ENCODE data around the gene MICAL2.

The MICAL2 gene

DNA sequence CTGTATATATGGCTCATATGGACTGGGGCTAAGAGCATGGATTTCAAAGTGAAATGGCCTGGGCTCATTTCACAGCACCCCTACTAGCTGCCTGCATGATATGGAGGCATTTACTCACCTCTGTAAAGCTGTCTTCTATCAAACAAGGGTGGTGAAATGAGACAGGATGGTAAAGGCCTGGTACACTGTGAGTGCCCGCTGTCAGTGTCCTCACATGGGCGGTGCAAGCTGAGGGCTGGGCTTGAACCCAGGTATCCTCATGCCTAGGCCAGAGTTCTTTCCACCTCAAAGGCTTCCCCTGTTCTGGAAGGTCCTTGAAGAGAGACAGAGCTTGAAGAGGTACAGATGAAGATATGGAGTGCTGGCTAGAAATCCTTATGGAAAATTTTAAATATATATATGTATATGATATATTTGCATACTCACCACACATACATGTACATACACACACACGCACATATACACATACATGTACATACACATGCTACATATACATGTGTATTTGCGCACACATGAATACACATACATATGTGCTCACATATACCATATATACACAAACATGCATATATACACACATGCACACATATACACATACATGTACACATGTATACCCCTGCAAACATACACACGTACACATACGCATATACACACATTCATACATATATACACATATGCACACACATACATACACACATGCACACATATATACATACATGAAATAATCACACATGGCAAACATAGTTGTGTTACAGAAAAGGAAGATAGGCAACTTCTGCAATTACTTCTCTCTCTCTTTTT, 44.7 kb downstream of the MICAL2 start:
- no peak for ATAC-seq
- no peak for TF ChIP-seq RARB (CRISPR knock-in tag; IDR thresholded peaks at IDR 0.05)
- TF ChIP-seq ZC3H10 (CRISPR knock-in tag; IDR thresholded peaks at IDR 0.05), result no peak
- no peak for TF ChIP-seq CREB5 (CRISPR knock-in tag; IDR thresholded peaks at IDR 0.05; ENCODE audit: low read depth)
- TF ChIP-seq SNAI2 (CRISPR knock-in tag; IDR thresholded peaks at IDR 0.05), result no peak
- TF ChIP-seq, protein P1, sequence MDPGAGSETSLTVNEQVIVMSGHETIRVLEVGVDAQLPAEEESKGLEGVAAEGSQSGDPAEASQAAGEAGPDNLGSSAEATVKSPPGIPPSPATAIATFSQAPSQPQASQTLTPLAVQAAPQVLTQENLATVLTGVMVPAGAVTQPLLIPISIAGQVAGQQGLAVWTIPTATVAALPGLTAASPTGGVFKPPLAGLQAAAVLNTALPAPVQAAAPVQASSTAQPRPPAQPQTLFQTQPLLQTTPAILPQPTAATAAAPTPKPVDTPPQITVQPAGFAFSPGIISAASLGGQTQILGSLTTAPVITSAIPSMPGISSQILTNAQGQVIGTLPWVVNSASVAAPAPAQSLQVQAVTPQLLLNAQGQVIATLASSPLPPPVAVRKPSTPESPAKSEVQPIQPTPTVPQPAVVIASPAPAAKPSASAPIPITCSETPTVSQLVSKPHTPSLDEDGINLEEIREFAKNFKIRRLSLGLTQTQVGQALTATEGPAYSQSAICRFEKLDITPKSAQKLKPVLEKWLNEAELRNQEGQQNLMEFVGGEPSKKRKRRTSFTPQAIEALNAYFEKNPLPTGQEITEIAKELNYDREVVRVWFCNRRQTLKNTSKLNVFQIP (CRISPR knock-in tag; IDR thresholded peaks at IDR 0.05; ENCODE audit: borderline replicate concordance, low read depth), result no peak
- TF ChIP-seq ZFP3 (CRISPR knock-in tag; IDR thresholded peaks at IDR 0.05), result no peak
- TF ChIP-seq ZNF8 (CRISPR knock-in tag; IDR thresholded peaks at IDR 0.05), result no peak
- no peak for TF ChIP-seq PPARA (CRISPR knock-in tag; IDR thresholded peaks at IDR 0.05; ENCODE audit: borderline replicate concordance)

DNA sequence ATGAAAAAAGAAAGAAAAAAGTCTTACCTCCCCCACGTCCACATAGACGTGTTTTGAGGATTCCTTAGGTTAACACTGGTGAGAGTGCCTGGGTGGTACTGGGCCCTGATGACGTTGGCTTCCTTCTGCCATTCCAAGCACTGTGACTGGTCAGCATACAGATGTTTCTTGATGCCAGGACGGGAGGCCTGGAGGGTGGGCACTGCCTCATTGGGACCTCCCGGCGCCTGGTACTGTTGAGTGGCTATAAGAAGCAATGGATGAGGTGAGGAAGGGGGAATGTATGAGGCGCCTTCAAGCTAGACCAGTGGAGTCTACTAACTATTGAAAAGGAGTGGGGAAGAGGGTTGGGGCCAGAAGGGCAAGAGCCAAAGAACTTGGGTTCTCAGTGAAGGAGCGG, 45.3 kb downstream of the MICAL2 start:
- no peak for ATAC-seq
- TF ChIP-seq ZC3H10 (CRISPR knock-in tag; IDR thresholded peaks at IDR 0.05) (no peak), CSRNP3 (CRISPR knock-in tag; IDR thresholded peaks at IDR 0.05) (no peak), ZNF8 (CRISPR knock-in tag; IDR thresholded peaks at IDR 0.05) (no peak), SNAI2 (CRISPR knock-in tag; IDR thresholded peaks at IDR 0.05) (no peak), ZNF70 (CRISPR knock-in tag; IDR thresholded peaks at IDR 0.05) (no peak), TOX (CRISPR knock-in tag; IDR thresholded peaks at IDR 0.05; ENCODE audit: borderline replicate concordance) (no peak), BACH2 (CRISPR knock-in tag; IDR thresholded peaks at IDR 0.05; ENCODE audit: borderline replicate concordance) (no peak), ZNF565 (CRISPR knock-in tag; conservative IDR thresholded peaks at IDR 0.05; ENCODE audit: low read depth) (no peak), RARB (CRISPR knock-in tag; IDR thresholded peaks at IDR 0.05) (no peak), OSR1 (CRISPR knock-in tag; IDR thresholded peaks at IDR 0.05) (no peak)
- TF ChIP-seq, protein P2, sequence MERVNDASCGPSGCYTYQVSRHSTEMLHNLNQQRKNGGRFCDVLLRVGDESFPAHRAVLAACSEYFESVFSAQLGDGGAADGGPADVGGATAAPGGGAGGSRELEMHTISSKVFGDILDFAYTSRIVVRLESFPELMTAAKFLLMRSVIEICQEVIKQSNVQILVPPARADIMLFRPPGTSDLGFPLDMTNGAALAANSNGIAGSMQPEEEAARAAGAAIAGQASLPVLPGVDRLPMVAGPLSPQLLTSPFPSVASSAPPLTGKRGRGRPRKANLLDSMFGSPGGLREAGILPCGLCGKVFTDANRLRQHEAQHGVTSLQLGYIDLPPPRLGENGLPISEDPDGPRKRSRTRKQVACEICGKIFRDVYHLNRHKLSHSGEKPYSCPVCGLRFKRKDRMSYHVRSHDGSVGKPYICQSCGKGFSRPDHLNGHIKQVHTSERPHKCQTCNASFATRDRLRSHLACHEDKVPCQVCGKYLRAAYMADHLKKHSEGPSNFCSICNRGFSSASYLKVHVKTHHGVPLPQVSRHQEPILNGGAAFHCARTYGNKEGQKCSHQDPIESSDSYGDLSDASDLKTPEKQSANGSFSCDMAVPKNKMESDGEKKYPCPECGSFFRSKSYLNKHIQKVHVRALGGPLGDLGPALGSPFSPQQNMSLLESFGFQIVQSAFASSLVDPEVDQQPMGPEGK (CRISPR knock-in tag; IDR thresholded peaks at IDR 0.05; ENCODE audit: borderline replicate concordance), result no peak
- TF ChIP-seq, protein P3, sequence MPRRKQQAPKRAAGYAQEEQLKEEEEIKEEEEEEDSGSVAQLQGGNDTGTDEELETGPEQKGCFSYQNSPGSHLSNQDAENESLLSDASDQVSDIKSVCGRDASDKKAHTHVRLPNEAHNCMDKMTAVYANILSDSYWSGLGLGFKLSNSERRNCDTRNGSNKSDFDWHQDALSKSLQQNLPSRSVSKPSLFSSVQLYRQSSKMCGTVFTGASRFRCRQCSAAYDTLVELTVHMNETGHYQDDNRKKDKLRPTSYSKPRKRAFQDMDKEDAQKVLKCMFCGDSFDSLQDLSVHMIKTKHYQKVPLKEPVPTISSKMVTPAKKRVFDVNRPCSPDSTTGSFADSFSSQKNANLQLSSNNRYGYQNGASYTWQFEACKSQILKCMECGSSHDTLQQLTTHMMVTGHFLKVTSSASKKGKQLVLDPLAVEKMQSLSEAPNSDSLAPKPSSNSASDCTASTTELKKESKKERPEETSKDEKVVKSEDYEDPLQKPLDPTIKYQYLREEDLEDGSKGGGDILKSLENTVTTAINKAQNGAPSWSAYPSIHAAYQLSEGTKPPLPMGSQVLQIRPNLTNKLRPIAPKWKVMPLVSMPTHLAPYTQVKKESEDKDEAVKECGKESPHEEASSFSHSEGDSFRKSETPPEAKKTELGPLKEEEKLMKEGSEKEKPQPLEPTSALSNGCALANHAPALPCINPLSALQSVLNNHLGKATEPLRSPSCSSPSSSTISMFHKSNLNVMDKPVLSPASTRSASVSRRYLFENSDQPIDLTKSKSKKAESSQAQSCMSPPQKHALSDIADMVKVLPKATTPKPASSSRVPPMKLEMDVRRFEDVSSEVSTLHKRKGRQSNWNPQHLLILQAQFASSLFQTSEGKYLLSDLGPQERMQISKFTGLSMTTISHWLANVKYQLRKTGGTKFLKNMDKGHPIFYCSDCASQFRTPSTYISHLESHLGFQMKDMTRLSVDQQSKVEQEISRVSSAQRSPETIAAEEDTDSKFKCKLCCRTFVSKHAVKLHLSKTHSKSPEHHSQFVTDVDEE (CRISPR knock-in tag; IDR thresholded peaks at IDR 0.05), result no peak

DNA sequence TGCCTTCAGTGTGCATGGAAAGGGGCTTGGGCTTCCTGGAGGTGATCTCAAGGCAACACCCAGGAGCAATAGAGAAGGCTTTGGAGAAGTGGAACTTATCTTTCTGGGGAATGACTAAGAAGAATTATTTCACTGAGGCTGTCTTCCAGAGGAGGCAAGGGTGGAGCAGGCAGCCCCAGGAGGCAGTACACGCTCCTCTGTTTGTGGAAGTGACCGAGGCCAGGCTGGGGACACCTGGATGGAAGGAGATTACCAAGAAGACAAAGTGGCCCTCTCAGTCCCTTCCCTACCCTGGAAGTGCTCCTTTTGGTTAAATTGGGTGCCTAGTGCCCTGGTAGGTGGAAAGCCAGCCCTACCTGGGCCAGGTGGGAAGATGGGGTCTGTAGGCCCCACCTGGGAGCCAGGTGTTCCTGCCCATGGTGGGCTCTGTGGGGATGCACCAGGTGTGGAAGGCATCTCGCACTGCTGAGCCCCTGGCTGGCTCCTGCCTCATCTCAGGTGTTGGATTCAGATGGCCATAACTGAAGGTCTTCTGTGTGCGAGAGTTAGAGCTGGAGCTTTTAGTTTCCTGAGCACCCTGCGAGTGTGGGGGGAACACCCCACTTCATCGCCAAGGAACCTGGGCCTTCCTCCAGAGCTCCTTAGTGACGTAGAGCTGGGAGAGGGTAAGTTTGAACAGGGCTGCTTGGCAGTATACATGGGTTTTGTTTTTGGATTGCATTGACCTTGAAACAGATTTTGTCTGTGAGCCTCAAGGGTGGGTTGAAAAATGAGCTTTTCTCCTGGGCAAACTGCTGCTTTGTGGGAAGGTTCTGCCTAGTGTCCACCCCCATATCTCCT, 46.1 kb downstream of the MICAL2 start:
- no peak for ATAC-seq
- TF ChIP-seq GLIS3 (CRISPR knock-in tag; IDR thresholded peaks at IDR 0.05), result no peak
- no peak for TF ChIP-seq ARNTL (CRISPR knock-in tag; IDR thresholded peaks at IDR 0.05; ENCODE audit: borderline replicate concordance, low read depth)
